GM12872 (cell line): ENCODE data around the gene MAN1A1.

ENCODE experiments used
- TF ChIP-seq, protein P1 (sequence below): IDR thresholded peaks from 3 replicates; pipeline ENCODE4 v1.5.1; 2011; ENCODE audit warnings: low read depth, mild to moderate bottlenecking, low read length, moderate library complexity; ENCODE audit not compliant: insufficient read depth

The MAN1A1 gene

GRCh38 chr6:119349361-119350201 lies at the start of gene MAN1A1:
Gene MAN1A1, minus strand, starts transcription at chr6:119349761. Its CDS starts 696 bp downstream, at chr6:119349065.
- TF ChIP-seq, protein P1, sequence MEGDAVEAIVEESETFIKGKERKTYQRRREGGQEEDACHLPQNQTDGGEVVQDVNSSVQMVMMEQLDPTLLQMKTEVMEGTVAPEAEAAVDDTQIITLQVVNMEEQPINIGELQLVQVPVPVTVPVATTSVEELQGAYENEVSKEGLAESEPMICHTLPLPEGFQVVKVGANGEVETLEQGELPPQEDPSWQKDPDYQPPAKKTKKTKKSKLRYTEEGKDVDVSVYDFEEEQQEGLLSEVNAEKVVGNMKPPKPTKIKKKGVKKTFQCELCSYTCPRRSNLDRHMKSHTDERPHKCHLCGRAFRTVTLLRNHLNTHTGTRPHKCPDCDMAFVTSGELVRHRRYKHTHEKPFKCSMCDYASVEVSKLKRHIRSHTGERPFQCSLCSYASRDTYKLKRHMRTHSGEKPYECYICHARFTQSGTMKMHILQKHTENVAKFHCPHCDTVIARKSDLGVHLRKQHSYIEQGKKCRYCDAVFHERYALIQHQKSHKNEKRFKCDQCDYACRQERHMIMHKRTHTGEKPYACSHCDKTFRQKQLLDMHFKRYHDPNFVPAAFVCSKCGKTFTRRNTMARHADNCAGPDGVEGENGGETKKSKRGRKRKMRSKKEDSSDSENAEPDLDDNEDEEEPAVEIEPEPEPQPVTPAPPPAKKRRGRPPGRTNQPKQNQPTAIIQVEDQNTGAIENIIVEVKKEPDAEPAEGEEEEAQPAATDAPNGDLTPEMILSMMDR: no peak

DNA sequence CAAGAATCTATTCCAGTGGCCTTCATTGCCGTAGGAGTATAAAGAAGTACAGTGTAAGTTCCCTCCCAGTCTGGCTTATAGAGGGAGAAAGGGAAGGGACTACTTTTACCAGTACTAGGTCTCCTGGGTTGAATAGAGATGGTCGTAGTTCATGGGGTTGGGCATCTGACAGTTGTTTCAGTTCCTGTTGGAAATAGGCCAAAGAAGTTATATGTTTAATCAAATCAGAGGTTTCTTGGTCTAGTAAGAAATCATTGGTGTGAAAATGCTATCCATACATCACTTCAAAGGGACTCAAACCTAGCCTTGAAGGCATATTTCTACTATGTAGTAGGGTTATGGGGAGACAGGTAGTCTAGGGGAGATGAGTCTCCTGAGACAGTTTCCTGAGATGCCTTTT lies 45.6 kb upstream of the MAN1A1 start:
- TF ChIP-seq, protein P1: no peak

DNA sequence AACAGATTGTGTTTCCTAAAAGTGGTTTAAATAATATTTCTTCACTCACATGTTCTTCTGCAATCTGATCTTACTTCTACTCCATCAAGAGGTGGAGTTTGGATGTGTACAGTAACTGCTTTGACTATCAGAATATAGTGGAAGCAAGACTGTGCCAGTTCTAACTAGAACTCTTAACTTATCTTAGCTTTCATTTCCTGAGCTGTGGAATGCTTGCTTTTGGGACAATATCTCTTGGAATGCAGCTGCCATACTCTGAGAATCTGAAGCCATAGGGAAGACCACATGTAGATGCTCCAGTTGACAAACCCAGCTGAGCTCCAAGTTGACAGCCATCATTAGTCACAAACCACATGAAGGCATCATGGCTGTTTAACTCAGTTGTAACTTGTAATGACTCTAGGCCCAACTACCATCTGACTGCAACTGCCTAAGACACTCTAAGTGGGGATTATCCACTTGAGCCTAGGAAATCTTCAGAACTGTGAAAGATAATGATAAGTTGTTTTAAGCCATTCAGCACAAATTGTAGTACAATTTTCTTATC lies 40.8 kb upstream of the MAN1A1 start:
- TF ChIP-seq, protein P1: no peak

DNA sequence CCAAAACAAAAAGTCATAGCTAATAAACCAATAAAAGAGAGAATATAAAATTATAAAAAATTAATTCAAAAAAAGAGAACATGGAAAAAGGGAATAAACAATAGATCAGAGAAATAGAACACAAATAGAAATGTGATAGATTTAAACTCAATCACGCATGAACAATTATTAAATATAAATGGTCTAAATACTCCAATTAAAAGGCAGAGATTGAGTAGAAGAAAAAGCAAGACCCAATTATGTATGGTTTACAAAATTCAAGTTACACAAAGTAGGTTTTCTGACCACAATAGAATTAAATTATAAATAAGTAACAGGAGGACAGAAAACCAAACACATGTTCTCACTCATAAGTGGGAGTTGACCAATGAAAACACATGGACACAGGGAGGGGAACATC lies 36.4 kb upstream of the MAN1A1 start:
- TF ChIP-seq, protein P1: no peak

DNA sequence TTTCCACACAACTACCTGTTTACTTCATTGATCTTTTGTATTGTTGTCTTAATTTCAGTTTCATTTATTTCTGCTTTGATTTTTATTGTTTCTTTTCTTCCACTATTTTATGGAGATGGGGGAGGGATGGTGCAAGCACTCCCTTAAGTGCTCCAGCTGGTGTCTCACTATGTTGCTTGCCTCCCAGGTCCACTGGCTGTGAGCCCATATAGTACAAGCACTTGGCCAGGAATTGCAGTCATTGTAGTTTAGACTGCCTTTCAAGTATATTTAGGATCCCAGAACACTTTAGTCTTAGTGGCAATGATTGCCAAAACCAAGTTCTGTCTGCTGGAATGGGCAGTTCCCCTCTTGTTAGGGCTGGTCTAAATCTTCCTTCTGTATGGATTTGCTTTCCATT lies 34.9 kb upstream of the MAN1A1 start:
- TF ChIP-seq, protein P1: no peak

DNA sequence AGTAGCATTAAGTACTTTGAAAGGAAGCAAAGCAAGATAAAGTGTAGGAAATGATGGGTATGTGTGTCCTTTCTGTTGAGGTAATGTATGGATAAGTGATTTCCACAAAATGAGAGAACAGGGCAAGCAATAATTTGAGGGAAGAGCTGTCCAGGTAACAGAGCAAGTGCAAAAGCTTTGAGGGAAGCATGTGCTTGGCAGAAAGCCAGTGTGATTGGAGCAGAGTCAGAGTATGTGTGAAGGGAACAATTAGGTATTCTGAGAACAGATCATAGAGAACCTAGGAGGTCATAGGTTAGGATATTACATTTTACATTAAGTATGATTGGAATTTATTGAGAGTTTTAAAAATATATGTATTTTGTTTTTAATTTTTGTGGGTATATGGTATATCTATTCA lies 30.2 kb upstream of the MAN1A1 start:
- TF ChIP-seq, protein P1: no peak

- TF ChIP-seq, protein P1: no peak
Measured at GRCh38 chr6:119370080-119370479, 20.5 kb upstream of the MAN1A1 start.
